H1 (cell line): ENCODE measurements around the gene ONECUT3. TPM values are rescaled to one million over a fixed set of nuclear protein-coding genes. Genes with fewer than 3 reads are reported as not detected.

Experiments
- CTCF ChIA-PET: fragments of 300-600 bp; sonication (Branson Sonifier 250); formaldehyde crosslinking; loops from one replicate; lab custom pipeline; 2021; ENCODE audit not compliant: partially characterized antibody; lab: Charles Lee
- POLR2A ChIA-PET: fragments of 300-600 bp; sonication (Branson Sonifier 250); formaldehyde crosslinking; loops from one replicate; lab custom pipeline; 2021; ENCODE audit warnings: inconsistent platforms; ENCODE audit not compliant: partially characterized antibody; lab: Charles Lee
- DNase-seq, 2 experiments: peaks; one replicate each; pipeline versions ENCODE4 v3.0.0 to v3.0.0-alpha.2; 2010 to 2022; ENCODE audit warnings: low spot score in 2 of 2, low read depth in 1 of 2, mixed read lengths in 1 of 2
- FAIRE-seq: peaks from 2 replicates; lab custom pipeline; 2011; peaks lifted over from hg19 to GRCh38; lab: Jason Lieb, UNC
- H2AFZ ChIP-seq: 2 replicates; pipeline ENCODE4 v1.8.1; 2012; ENCODE audit warnings: low read length, inconsistent platforms
- H2AK5ac ChIP-seq: 2 replicates; pipeline ENCODE4 v1.6.1; 2013; ENCODE audit warnings: low read depth, low read length
- H2BK120ac ChIP-seq: replicated peaks from 2 replicates; pipeline ENCODE3; 2013; ENCODE audit warnings: low read depth, low read length, inconsistent platforms
- H2BK12ac ChIP-seq: 2 replicates; pipeline ENCODE4 v1.6.1; 2013; ENCODE audit warnings: low read depth, low read length
- H2BK15ac ChIP-seq: 2 replicates; pipeline ENCODE4 v1.6.1; 2013; ENCODE audit warnings: low read length
- H2BK20ac ChIP-seq: 2 replicates; pipeline ENCODE4 v1.6.1; 2013; ENCODE audit warnings: low read length
- H2BK5ac ChIP-seq: 2 replicates; pipeline ENCODE4 v1.6.1; 2013; ENCODE audit warnings: low read depth, low read length
- H3K14ac ChIP-seq: 2 replicates; pipeline ENCODE4 v1.6.1; 2013; ENCODE audit warnings: inconsistent platforms; ENCODE audit not compliant: insufficient read length
- H3K18ac ChIP-seq: 2 replicates; pipeline ENCODE4 v1.6.1; 2013; ENCODE audit warnings: low read length; ENCODE audit errors: extremely low read depth
- H3K23ac ChIP-seq: 2 replicates; pipeline ENCODE4 v1.6.1; 2013; ENCODE audit warnings: inconsistent platforms; ENCODE audit not compliant: insufficient read length
- H3K23me2 ChIP-seq: 2 replicates; pipeline ENCODE4 v1.6.1; 2013; ENCODE audit warnings: low read depth, low read length
- H3K27ac ChIP-seq: 2 replicates; pipeline ENCODE4 v1.6.1; 2011; ENCODE audit warnings: low read depth, low read length, inconsistent platforms
- H3K27me3 ChIP-seq, 4 experiments: replicated peaks in 1 of 4; 1 replicate in 1 of 4; 2 replicates in 3 of 4; pipeline versions ENCODE4 v1.6.1 to v1.8.1; 2011 to 2013; ENCODE audit warnings: low read length in 3 of 4, mild to moderate bottlenecking in 3 of 4, inconsistent platforms in 2 of 4, mixed read lengths in 2 of 4, moderate library complexity in 1 of 4; ENCODE audit not compliant: control insufficient read depth in 3 of 4, insufficient read depth in 3 of 4; ENCODE audit errors: extremely low read depth in 1 of 4
- H3K36me3 ChIP-seq, 4 experiments: 2 replicates each; pipeline versions ENCODE4 v1.6.1 to v1.8.1; 2011 to 2013; ENCODE audit warnings: mild to moderate bottlenecking in 4 of 4, low read length in 3 of 4, moderate library complexity in 2 of 4, control low read depth in 1 of 4, inconsistent platforms in 1 of 4; ENCODE audit not compliant: insufficient read depth in 4 of 4, control insufficient read depth in 2 of 4
- H3K4ac ChIP-seq: replicated peaks from 2 replicates; pipeline ENCODE3; 2013; ENCODE audit warnings: low read length, low read depth, mixed read lengths, inconsistent platforms; ENCODE audit not compliant: insufficient read length
- H3K4me1 ChIP-seq, 4 experiments: replicated peaks in 1 of 4; 1 replicate in 1 of 4; 2 replicates in 3 of 4; pipeline versions ENCODE4 v1.6.1 to v1.8.1; 2011 to 2013; ENCODE audit warnings: low read length in 3 of 4, inconsistent platforms in 2 of 4, mixed read lengths in 1 of 4; ENCODE audit not compliant: insufficient read depth in 4 of 4, control insufficient read depth in 3 of 4
- H3K4me2 ChIP-seq, 2 experiments: 2 replicates each; pipeline versions ENCODE4 v1.6.1 to v1.8.1; 2011 to 2013; ENCODE audit warnings: low read depth in 2 of 2, low read length in 2 of 2, control low read depth in 1 of 2, inconsistent platforms in 1 of 2, mild to moderate bottlenecking in 1 of 2; ENCODE audit not compliant: insufficient read depth in 1 of 2
- H3K4me3 ChIP-seq, 4 experiments: fragments of 200-600, 300-600 bp in 1 of 4; sonication (generic), shearing (Covaris generic), sonication (Bioruptor Twin) in 1 of 4; 2 replicates each; pipeline versions ENCODE4 v1.5.1 to v1.8.1; 2011 to 2016; ENCODE audit warnings: low read length in 4 of 4, low read depth in 3 of 4, control low read depth in 2 of 4, inconsistent platforms in 2 of 4, mild to moderate bottlenecking in 2 of 4, mixed read lengths in 1 of 4, moderate library complexity in 1 of 4; ENCODE audit not compliant: insufficient read depth in 2 of 4; ENCODE audit errors: extremely low read depth in 1 of 4
- H3K56ac ChIP-seq: replicated peaks from 2 replicates; pipeline ENCODE3; 2013; ENCODE audit warnings: low read depth, mild to moderate bottlenecking, mixed read lengths, low read length, inconsistent platforms; ENCODE audit not compliant: insufficient read length
- H3K79me1 ChIP-seq: 2 replicates; pipeline ENCODE4 v1.6.1; 2013; ENCODE audit warnings: low read depth, low read length, control low read depth
- H3K79me2 ChIP-seq, 2 experiments: 2 replicates each; pipeline versions ENCODE4 v1.6.1 to v1.8.1; 2012 to 2013; ENCODE audit warnings: low read length in 2 of 2, mild to moderate bottlenecking in 2 of 2, inconsistent platforms in 1 of 2; ENCODE audit not compliant: insufficient read depth in 2 of 2, control insufficient read depth in 1 of 2
- H3K9ac ChIP-seq, 4 experiments: replicated peaks in 1 of 4; 1 replicate in 1 of 4; 2 replicates in 3 of 4; pipeline versions ENCODE4 v1.6.1 to v1.8.1; 2011 to 2013; ENCODE audit warnings: low read depth in 3 of 4, low read length in 3 of 4, control low read depth in 2 of 4, mild to moderate bottlenecking in 2 of 4, moderate library complexity in 2 of 4, inconsistent platforms in 1 of 4; ENCODE audit errors: extremely low read depth in 1 of 4
- H3K9me3 ChIP-seq, 2 experiments: 2 replicates each; pipeline versions ENCODE4 v1.6.1 to v1.8.1; 2012 to 2013; ENCODE audit warnings: mild to moderate bottlenecking in 2 of 2, moderate library complexity in 2 of 2, control low read depth in 1 of 2, inconsistent platforms in 1 of 2, low read depth in 1 of 2, low read length in 1 of 2, mixed read lengths in 1 of 2; ENCODE audit not compliant: insufficient read depth in 2 of 2
- H4K20me1 ChIP-seq, 2 experiments: replicated peaks in 1 of 2; 2 replicates each; pipeline versions ENCODE3 to v1.8.1; 2011 to 2013; ENCODE audit warnings: inconsistent platforms in 2 of 2, low read length in 2 of 2, mild to moderate bottlenecking in 1 of 2; ENCODE audit not compliant: insufficient read depth in 2 of 2, control insufficient read depth in 1 of 2
- H4K5ac ChIP-seq: 2 replicates; pipeline ENCODE4 v1.6.1; 2013; ENCODE audit warnings: low read length, low read depth, mixed read lengths, inconsistent platforms; ENCODE audit not compliant: insufficient read length
- H4K8ac ChIP-seq: 2 replicates; pipeline ENCODE4 v1.8.0; 2013; ENCODE audit warnings: mild to moderate bottlenecking, moderate library complexity, low read length, inconsistent platforms; ENCODE audit not compliant: insufficient read depth; ENCODE audit errors: extremely low read depth
- H4K91ac ChIP-seq: replicated peaks from 2 replicates; pipeline ENCODE3; 2013; ENCODE audit warnings: low read length, mixed read lengths, inconsistent platforms; ENCODE audit not compliant: insufficient read length
- CBX8 ChIP-seq: fragments of 300-800, 300-1000 bp; sonication (generic); IDR thresholded peaks from 2 replicates; pipeline ENCODE4 v1.7.1; 2016; ENCODE audit warnings: low read depth, low read length, borderline replicate concordance
- CEBPB ChIP-seq: IDR thresholded peaks from 2 replicates; pipeline ENCODE4 v1.6.1; 2012; ENCODE audit warnings: low read depth, low read length
- EP300 ChIP-seq, 2 experiments: IDR thresholded peaks; 1 replicate in 1 of 2; 2 replicates in 1 of 2; pipeline ENCODE4 v1.6.1; 2011 to 2012; ENCODE audit warnings: low read depth in 2 of 2, low read length in 2 of 2, mild to moderate bottlenecking in 2 of 2, borderline replicate concordance in 1 of 2, inconsistent platforms in 1 of 2, moderate library complexity in 1 of 2
- EZH2 ChIP-seq: fragments of 200-600 bp; sonication (generic); IDR thresholded peaks from 2 replicates; pipeline ENCODE4 v1.7.1; 2012; ENCODE audit warnings: low read depth, mild to moderate bottlenecking, moderate library complexity, low read length, inconsistent platforms; ENCODE audit not compliant: severe bottlenecking
- GABPA ChIP-seq: IDR thresholded peaks from 2 replicates; pipeline ENCODE4 v1.6.1; 2011; ENCODE audit warnings: mild to moderate bottlenecking, low read length, moderate library complexity, borderline replicate concordance; ENCODE audit not compliant: insufficient read depth
- MAX ChIP-seq: IDR thresholded peaks from 2 replicates; pipeline ENCODE4 v1.6.1; 2012; ENCODE audit warnings: inconsistent platforms
- POU5F1 ChIP-seq: IDR thresholded peaks from 2 replicates; pipeline ENCODE4 v1.6.1; 2011; ENCODE audit warnings: low read depth, mild to moderate bottlenecking, low read length, moderate library complexity
- SRF ChIP-seq: IDR thresholded peaks from 2 replicates; pipeline ENCODE4 v1.6.1; 2011; ENCODE audit warnings: mild to moderate bottlenecking, low read depth, low read length, moderate library complexity
- SUZ12 ChIP-seq: fragments of 200-600 bp; sonication (generic); IDR thresholded peaks from 2 replicates; pipeline ENCODE4 v1.6.1; 2012; ENCODE audit warnings: mild to moderate bottlenecking, inconsistent platforms, low read length, moderate library complexity, mixed read lengths
- YY1 ChIP-seq: IDR thresholded peaks from 2 replicates; pipeline ENCODE4 v1.6.1; 2011; ENCODE audit warnings: low read depth, mild to moderate bottlenecking, low read length
- WGBS, 2 experiments: shearing (Covaris generic) in 1 of 2; methylation state at CpG; one replicate each; pipeline versions ENCODE4 v1.1.6 to v1.1.7; 2013 to 2015; ENCODE audit warnings: low lambda C conversion rate in 2 of 2, mixed read lengths in 2 of 2, inconsistent platforms in 1 of 2, low coverage in 1 of 2, missing lambda C conversion rate in 1 of 2; ENCODE audit not compliant: insufficient replicate concordance in 2 of 2, insufficient coverage in 1 of 2, insufficient read length in 1 of 2; ENCODE audit errors: extremely low coverage in 1 of 2, missing lambda C conversion rate in 1 of 2; 5-methylcytosine and 5-hydroxymethylcytosine counted together
- polyA plus RNA-seq, 7 experiments: library from polyadenylated mRNA; depleted of rRNA in 3 of 7; stranded (reverse) in 5 of 7; unstranded in 2 of 7; fragments of >200 nt in 5 of 7; fragments of 200-250 nt in 2 of 7; gene quantifications; 1 replicate in 5 of 7; 2 replicates in 1 of 7; 4 replicates in 1 of 7; pipeline versions ENCODE4 v1.2.1 to v1.2.3, GENCODE V29; 2011 to 2013; ENCODE audit warnings: missing spikeins in 2 of 7, mixed read lengths in 2 of 7
- total RNA-seq: library from RNA; stranded (reverse); fragmentation: NEBNext Ultra II Directional; extraction: Animal tissue kit (Norgen Biotek cat#: 25700); gene quantifications from 2 replicates; pipeline ENCODE4 v1.2.1, GENCODE V29; 2021
- TF ChIP-seq, protein P1 (sequence below): IDR thresholded peaks from 2 replicates; pipeline ENCODE4 v1.6.1; 2011; ENCODE audit warnings: low read length, improper control_type of control experiment

ONECUT3 gene
- total and polyA plus RNA-seq, 2 of the 8 experiments (the other 6 are each of a cell fraction or from before 2014, with no cell fraction given) = not detected

GRCh38 chr19:1804858-1805257, 51.6 kb downstream of the ONECUT3 start:
- FAIRE-seq = no peak
- CTCF ChIA-PET = interaction anchor here (3.4 to 3.9 kb wide), 2 partner anchors 21 to 23 kb away, joined by 10 to 19 read pairs; no protein-coding TSS in a partner anchor

More at GRCh38 chr19:1804858-1805257, 51.6 kb downstream of the ONECUT3 start:
- Histone ChIP-seq H3K36me3 (no peaks in the 10 kb centered on the region), H3K23ac (no peak overlapping the region), H3K79me1 (no peaks in the 10 kb centered on the region), H3K4me2 (no peak overlapping the region), H3K9ac (no peak overlapping the region), H2BK120ac (no peak overlapping the region), H2BK20ac (no peak overlapping the region), H3K18ac (no peak overlapping the region), H3K27me3 (peaks cover 0 to 3% (median 0%) of the 10 kb centered on the region in 4 experiments; a peak in 1 of 7 replicates), H3K4me3 (no peak overlapping the region), H2BK15ac (no peak overlapping the region), H2AK5ac (no peak overlapping the region), H4K8ac (no peak overlapping the region), H2AFZ (no peak overlapping the region), H3K79me2 (no peaks in the 10 kb centered on the region), H4K91ac (no peak overlapping the region), H4K20me1 (no peaks in the 10 kb centered on the region), H4K5ac (no peak overlapping the region), H3K56ac (no peak overlapping the region), H3K4ac (no peak overlapping the region), H3K4me1 (no peaks in the 10 kb centered on the region), H2BK5ac (no peak overlapping the region), H3K23me2 (no peaks in the 10 kb centered on the region), H2BK12ac (no peak overlapping the region), H3K14ac (no peak overlapping the region), H3K9me3 (no peaks in the 10 kb centered on the region), H3K27ac (no peak overlapping the region)
- DNase-seq = no peak
- 87% methylated on average over 6 of the region's 6 CpGs; no CpG with 5 or more reads in 1 of the 2 experiments for WGBS, 2 experiments
- TF ChIP-seq GABPA (no peak), MAX (no peak), CEBPB (no peak), SRF (no peak), SUZ12 (no peak), POU5F1 (no peak), CBX8 (no peak), EZH2 (no peak), YY1 (no peak), EP300 (IDR thresholded peaks at IDR 0.05; ENCODE audit: borderline replicate concordance in 1 of 2, low read depth in 2 of 2, low read length in 2 of 2) (no peak)
- TF ChIP-seq, protein P1, sequence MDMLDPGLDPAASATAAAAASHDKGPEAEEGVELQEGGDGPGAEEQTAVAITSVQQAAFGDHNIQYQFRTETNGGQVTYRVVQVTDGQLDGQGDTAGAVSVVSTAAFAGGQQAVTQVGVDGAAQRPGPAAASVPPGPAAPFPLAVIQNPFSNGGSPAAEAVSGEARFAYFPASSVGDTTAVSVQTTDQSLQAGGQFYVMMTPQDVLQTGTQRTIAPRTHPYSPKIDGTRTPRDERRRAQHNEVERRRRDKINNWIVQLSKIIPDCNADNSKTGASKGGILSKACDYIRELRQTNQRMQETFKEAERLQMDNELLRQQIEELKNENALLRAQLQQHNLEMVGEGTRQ = no peak
- POLR2A ChIA-PET = interaction anchor here (1.6 kb wide), 1 partner anchor 21 kb away, joined by 3 read pairs; no protein-coding TSS in a partner anchor
